Trophoblast cell (in vitro differentiated cells and primary cell): ENCODE data around the gene PAX7.

Source experiments
- DNase-seq, 2 donors: peaks; one replicate each; pipeline ENCODE4 v3.0.0-alpha.2; 2016
- H2AFZ ChIP-seq: 2 replicates; pipeline ENCODE4 v1.6.1; 2013; ENCODE audit warnings: low read length, moderate library complexity, mild to moderate bottlenecking; ENCODE audit not compliant: insufficient read depth, poor library complexity
- H2AK5ac ChIP-seq: 2 replicates; pipeline ENCODE4 v1.6.1; 2013; ENCODE audit warnings: mild to moderate bottlenecking, low read length
- H2BK120ac ChIP-seq: 2 replicates; pipeline ENCODE4 v1.6.1; 2013; ENCODE audit warnings: low read length, mild to moderate bottlenecking, moderate library complexity; ENCODE audit not compliant: insufficient read depth, poor library complexity
- H2BK12ac ChIP-seq: 2 replicates; pipeline ENCODE4 v1.6.1; 2013; ENCODE audit warnings: mild to moderate bottlenecking, low read length, moderate library complexity
- H2BK5ac ChIP-seq: 2 replicates; pipeline ENCODE4 v1.6.1; 2013; ENCODE audit warnings: low read length, low read depth, moderate library complexity, mild to moderate bottlenecking; ENCODE audit not compliant: poor library complexity
- H3K14ac ChIP-seq: 2 replicates; pipeline ENCODE4 v1.6.1; 2013; ENCODE audit warnings: mild to moderate bottlenecking, low read length
- H3K18ac ChIP-seq: 2 replicates; pipeline ENCODE4 v1.6.1; 2013; ENCODE audit warnings: mild to moderate bottlenecking, low read length
- H3K23ac ChIP-seq: 2 replicates; pipeline ENCODE4 v1.6.1; 2013; ENCODE audit warnings: low read length
- H3K27ac ChIP-seq: 2 replicates; pipeline ENCODE4 v1.5.1; 2013; ENCODE audit warnings: low read depth, mild to moderate bottlenecking, inconsistent platforms, low read length, moderate library complexity
- H3K27me3 ChIP-seq: 2 replicates; pipeline ENCODE4 v1.6.1; 2013; ENCODE audit warnings: inconsistent platforms, mild to moderate bottlenecking, low read length, moderate library complexity; ENCODE audit not compliant: insufficient read depth
- H3K36me3 ChIP-seq, 2 experiments: 1 replicate in 1 of 2; 2 replicates in 1 of 2; pipeline ENCODE4 v1.6.1; 2013; ENCODE audit warnings: low read length in 2 of 2, mild to moderate bottlenecking in 2 of 2, moderate library complexity in 1 of 2; ENCODE audit not compliant: insufficient read depth in 2 of 2, control insufficient read depth in 1 of 2
- H3K4ac ChIP-seq: 2 replicates; pipeline ENCODE4 v1.6.1; 2013; ENCODE audit warnings: low read depth, mild to moderate bottlenecking, low read length, moderate library complexity
- H3K4me1 ChIP-seq, 2 experiments: 1 replicate in 1 of 2; 2 replicates in 1 of 2; pipeline ENCODE4 v1.6.1; 2013; ENCODE audit warnings: low read length in 2 of 2, mild to moderate bottlenecking in 2 of 2, moderate library complexity in 1 of 2; ENCODE audit not compliant: insufficient read depth in 2 of 2, control insufficient read depth in 1 of 2
- H3K4me2 ChIP-seq: 2 replicates; pipeline ENCODE4 v1.6.1; 2013; ENCODE audit warnings: inconsistent platforms, mild to moderate bottlenecking, low read length, moderate library complexity
- H3K4me3 ChIP-seq: 2 replicates; pipeline ENCODE4 v1.5.1; 2013; ENCODE audit warnings: mild to moderate bottlenecking, low read depth, low read length, inconsistent platforms
- H3K79me1 ChIP-seq: one replicate; pipeline ENCODE4 v1.6.1; 2013; ENCODE audit warnings: low read length
- H3K79me2 ChIP-seq: 2 replicates; pipeline ENCODE4 v1.6.1; 2013; ENCODE audit warnings: low read length, mild to moderate bottlenecking; ENCODE audit not compliant: control insufficient read depth, insufficient read depth, poor library complexity
- H3K9ac ChIP-seq: 2 replicates; pipeline ENCODE4 v1.6.1; 2013; ENCODE audit warnings: mild to moderate bottlenecking, low read length
- H3K9me3 ChIP-seq: 2 replicates; pipeline ENCODE4 v1.6.1; 2013; ENCODE audit warnings: low read depth, mild to moderate bottlenecking, control low read depth, inconsistent platforms, low read length; ENCODE audit not compliant: insufficient read depth
- H4K12ac ChIP-seq: 2 replicates; pipeline ENCODE4 v1.6.1; 2013; ENCODE audit warnings: low read depth, mild to moderate bottlenecking, low read length, moderate library complexity
- H4K8ac ChIP-seq: 2 replicates; pipeline ENCODE4 v1.6.1; 2013; ENCODE audit warnings: low read depth, mild to moderate bottlenecking, low read length, moderate library complexity
- H4K91ac ChIP-seq: one replicate; pipeline ENCODE4 v1.6.1; 2013; ENCODE audit warnings: low read depth, mild to moderate bottlenecking, low read length, moderate library complexity
- WGBS: extraction: QIAGEN DNeasy Blood & Tissue Kit; methylation state at CpG from one replicate; pipeline ENCODE4 v1.1.7; 2013; ENCODE audit warnings: missing lambda C conversion rate; ENCODE audit not compliant: insufficient read length, insufficient coverage; ENCODE audit errors: extremely low coverage; 5-methylcytosine and 5-hydroxymethylcytosine counted together

Gene PAX7

DNA sequence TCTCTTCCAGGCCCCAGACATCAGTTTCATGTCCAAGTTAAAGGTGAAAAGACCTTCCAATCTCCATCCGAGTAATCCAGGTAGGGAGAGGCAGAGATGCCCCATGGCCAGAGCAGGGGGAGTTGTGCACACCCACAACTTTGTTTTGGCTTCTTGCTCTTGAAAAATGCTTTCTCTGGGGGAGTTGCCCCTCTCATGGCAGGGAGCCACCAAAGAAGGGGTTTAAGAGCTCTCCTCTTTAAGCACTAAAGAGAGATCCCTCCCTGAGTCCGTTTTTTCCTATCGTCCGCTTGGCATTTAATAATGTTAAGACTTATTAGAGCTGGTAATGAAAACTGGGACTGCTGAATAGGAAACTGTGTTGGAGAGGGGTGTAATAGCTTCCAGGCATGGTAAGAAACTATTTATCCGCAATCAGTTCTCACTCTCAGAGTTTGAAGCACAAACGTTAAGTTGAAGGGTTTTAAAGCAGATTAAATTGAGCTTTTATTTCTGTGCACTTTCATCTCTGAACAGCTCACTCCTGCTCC, 8.3 kb downstream of the PAX7 start:
- Histone ChIP-seq H2BK12ac (no peak overlapping the region), H3K79me1 (no peaks in the 10 kb centered on the region), H3K14ac (no peak overlapping the region), H4K12ac (no peak overlapping the region), H3K4me3 (no peak overlapping the region), H3K23ac (no peak overlapping the region), H3K4me2 (no peak overlapping the region), H3K79me2 (no peaks in the 10 kb centered on the region), H4K91ac (no peak overlapping the region), H3K4ac (no peak overlapping the region), H3K36me3 (no peaks in the 10 kb centered on the region), H3K18ac (no peak overlapping the region), H3K9ac (no peak overlapping the region), H2BK120ac (no peak overlapping the region), H4K8ac (no peak overlapping the region), H2AK5ac (no peak overlapping the region), H3K27ac (no peak overlapping the region), H2AFZ (no peak overlapping the region), H3K9me3 (peaks cover 5% of the 10 kb centered on the region), H2BK5ac (no peak overlapping the region), H3K27me3 (peaks cover 95% of the 10 kb centered on the region), H3K4me1 (peaks cover 0 to 3% of the 10 kb centered on the region in 2 experiments)
- DNase-seq = no peak
- no CpG with 5 or more reads among the region's 6 CpGs for WGBS

DNA sequence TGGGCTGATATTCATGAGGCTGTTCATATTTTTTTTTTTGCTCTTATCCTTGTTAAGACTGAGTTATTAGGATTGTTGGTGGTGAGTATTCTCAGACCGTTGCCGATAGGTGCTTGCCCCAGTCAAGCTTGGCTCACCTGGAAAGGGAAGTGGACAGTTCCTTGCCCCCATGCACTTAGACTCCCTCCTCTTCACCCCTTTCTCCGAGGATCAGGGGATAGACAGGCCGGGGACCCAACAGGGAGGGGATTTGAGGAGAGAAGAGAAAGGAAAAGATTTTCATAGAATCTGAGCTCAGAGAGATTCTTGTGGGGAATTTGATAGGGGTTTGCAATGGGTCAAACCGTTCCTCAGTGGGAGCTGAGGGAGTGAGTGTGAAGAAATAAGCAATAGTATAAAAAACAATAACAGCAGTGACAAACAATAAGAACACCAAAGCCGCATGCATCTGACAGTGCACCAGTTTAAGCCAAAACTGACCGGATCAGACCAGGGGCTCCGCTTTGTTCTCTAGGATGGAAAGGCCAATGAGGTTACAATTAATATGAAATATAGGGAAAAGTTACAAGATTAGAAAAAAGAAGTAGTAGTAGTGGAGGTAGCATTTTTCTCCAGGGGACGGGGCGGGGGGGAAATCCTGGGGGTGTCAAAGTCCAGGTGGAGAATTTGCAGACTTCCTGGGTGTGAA, 8.9 kb downstream of the PAX7 start:
- no peak overlapping the region for H3K9ac ChIP-seq
- no peak overlapping the region for H3K4me3 ChIP-seq
- no peaks in the 10 kb centered on the region for H3K79me2 ChIP-seq
- no peak overlapping the region for H2AK5ac ChIP-seq
- H3K27ac ChIP-seq = no peak overlapping the region
- no peak overlapping the region for H3K23ac ChIP-seq
- no peak overlapping the region for H2AFZ ChIP-seq
- H3K9me3 ChIP-seq = peaks cover 2% of the 10 kb centered on the region
- H3K4ac ChIP-seq = no peak overlapping the region
- no CpG with 5 or more reads among the region's 10 CpGs for WGBS
- H3K79me1 ChIP-seq = no peaks in the 10 kb centered on the region
- no peak overlapping the region for H4K91ac ChIP-seq
- no peak overlapping the region for H2BK5ac ChIP-seq
- H2BK12ac ChIP-seq = no peak overlapping the region
- H2BK120ac ChIP-seq = no peak overlapping the region
- H3K36me3 ChIP-seq = no peaks in the 10 kb centered on the region
- peaks cover 94% of the 10 kb centered on the region for H3K27me3 ChIP-seq
- DNase-seq = no peak
- H3K4me1 ChIP-seq = peaks cover 0 to 3% of the 10 kb centered on the region in 2 experiments
- no peak overlapping the region for H3K4me2 ChIP-seq
- H4K12ac ChIP-seq = no peak overlapping the region
- no peak overlapping the region for H3K14ac ChIP-seq
- H3K18ac ChIP-seq = no peak overlapping the region
- no peak overlapping the region for H4K8ac ChIP-seq

DNA sequence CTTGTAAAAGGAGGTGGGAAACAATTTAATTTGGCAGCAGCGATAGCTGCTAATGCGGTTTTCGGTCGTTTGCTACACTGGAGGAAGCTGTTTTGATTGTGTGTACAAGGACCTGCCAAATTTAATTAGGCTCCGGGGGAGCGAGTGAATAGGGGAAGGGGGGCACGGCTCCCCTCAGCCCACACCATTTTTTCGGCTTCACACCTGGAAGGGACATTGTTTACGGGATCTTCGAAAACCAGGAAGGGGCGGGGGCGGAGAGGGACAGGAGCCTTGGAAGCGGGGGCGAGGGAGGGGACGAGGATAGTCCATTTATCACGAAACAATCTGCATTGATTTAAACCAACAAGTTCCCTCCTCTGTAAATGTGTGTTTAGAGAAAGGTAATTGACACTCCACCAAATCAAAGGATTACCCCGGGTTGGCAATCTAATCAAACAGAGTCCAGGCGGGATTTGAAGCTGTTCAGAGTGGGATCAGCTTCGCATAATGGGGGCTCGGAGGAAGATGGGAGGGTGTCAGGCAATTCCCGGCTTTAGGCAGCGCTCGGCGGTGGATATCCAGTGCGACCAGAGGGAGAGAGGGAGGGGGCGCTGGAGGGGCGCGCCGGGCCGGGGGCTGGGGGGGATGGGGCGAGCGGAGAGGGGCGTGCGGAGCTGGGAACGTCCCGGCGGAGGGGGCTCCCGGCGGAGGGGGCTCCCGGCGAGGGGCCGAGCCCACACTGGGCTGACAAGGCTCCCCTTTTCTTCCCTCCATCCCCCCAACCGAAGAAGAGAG, 9.8 kb downstream of the PAX7 start:
- Histone ChIP-seq H2BK12ac (no peak overlapping the region), H2AFZ (no peak overlapping the region), H3K4me3 (no peak overlapping the region), H3K4me1 (peaks cover 0 to 3% of the 10 kb centered on the region in 2 experiments), H3K4me2 (no peak overlapping the region), H2BK120ac (no peak overlapping the region), H3K14ac (no peak overlapping the region), H3K9me3 (no peaks in the 10 kb centered on the region), H3K27ac (no peak overlapping the region), H3K18ac (no peak overlapping the region), H3K4ac (no peak overlapping the region), H3K79me2 (no peaks in the 10 kb centered on the region), H2BK5ac (no peak overlapping the region), H3K23ac (no peak overlapping the region), H3K9ac (no peak overlapping the region), H3K36me3 (no peaks in the 10 kb centered on the region), H2AK5ac (no peak overlapping the region), H4K8ac (no peak overlapping the region), H4K12ac (no peak overlapping the region), H3K27me3 (peaks cover 95% of the 10 kb centered on the region), H4K91ac (no peak overlapping the region), H3K79me1 (no peaks in the 10 kb centered on the region)
- WGBS = no CpG with 5 or more reads among the region's 43 CpGs
- no peak for DNase-seq

DNA sequence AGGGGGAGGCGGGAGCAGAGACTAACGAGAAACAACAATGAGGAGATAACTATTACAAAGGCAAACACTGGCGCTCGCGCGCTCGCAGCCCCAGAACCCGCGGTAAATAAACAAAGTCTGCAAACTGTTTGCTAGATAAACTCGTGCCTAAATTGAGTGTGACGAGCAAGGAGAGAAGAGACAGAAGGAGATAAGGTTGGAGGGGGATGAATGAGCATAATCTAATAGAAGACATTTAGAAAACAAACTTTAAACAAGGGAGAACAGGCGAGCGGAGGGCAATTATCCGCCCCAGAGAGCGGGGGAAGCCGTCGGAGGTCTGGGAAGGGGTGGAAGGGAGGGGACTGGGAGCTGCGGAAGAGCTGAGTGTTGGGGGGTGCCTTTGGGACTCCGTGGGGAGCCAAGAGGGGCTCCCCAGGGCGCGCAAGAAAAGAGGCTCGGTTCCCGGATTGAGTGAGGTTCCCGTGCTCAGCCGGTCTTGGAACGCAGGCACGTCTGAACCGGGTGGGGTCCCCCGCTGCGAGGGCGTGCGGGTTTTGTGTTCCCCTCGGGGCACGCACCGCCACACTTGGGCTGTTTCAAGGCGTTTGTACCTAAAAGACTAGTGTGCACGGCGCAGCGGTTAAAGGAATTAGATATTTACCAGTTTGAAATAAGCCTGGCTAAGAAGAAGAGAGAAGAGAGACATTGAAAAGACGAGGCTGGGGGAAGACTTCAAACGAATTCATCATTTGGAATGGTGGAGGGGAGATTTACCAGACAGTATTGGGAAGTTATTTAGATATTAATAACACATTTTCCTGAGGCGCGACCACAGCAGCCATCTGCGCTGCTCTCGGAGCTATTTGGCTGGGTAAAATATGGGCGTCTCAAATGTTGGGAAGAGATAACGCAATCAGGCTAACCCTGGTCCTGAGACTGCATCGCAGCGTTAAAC, 10.6 kb downstream of the PAX7 start:
- no peak overlapping the region for H2AK5ac ChIP-seq
- H3K27me3 ChIP-seq = peaks cover 95% of the 10 kb centered on the region
- H4K8ac ChIP-seq = no peak overlapping the region
- no peak for DNase-seq
- H4K12ac ChIP-seq = no peak overlapping the region
- no peak overlapping the region for H3K4me3 ChIP-seq
- no peak overlapping the region for H3K27ac ChIP-seq
- no peak overlapping the region for H2AFZ ChIP-seq
- H3K36me3 ChIP-seq = no peaks in the 10 kb centered on the region
- no peak overlapping the region for H3K4me2 ChIP-seq
- no peak overlapping the region for H3K14ac ChIP-seq
- no peak overlapping the region for H3K18ac ChIP-seq
- H2BK120ac ChIP-seq = no peak overlapping the region
- H4K91ac ChIP-seq = no peak overlapping the region
- peaks cover 0 to 3% of the 10 kb centered on the region in 2 experiments for H3K4me1 ChIP-seq
- H3K9me3 ChIP-seq = no peaks in the 10 kb centered on the region
- H2BK5ac ChIP-seq = no peak overlapping the region
- no peaks in the 10 kb centered on the region for H3K79me1 ChIP-seq
- no peak overlapping the region for H3K4ac ChIP-seq
- H3K9ac ChIP-seq = no peak overlapping the region
- no peak overlapping the region for H2BK12ac ChIP-seq
- WGBS = no CpG with 5 or more reads among the region's 49 CpGs
- no peak overlapping the region for H3K23ac ChIP-seq
- no peaks in the 10 kb centered on the region for H3K79me2 ChIP-seq
